ENCODE data around the gene FPR2.
"Not testable (repeated sequence)": the region's sequence is repeated elsewhere in the genome, so short reads cannot be mapped to it uniquely, and the experiment has no call there.

The FPR2 gene

GRCh38 chr19:51784922-51785690 lies 24.1 kb downstream of the FPR2 start:
- DNase-seq = no peak

- no peak for DNase-seq
Observed at GRCh38 chr19:51786646-51787494, 25.9 kb downstream of the FPR2 start.

- DNase-seq = no peak
Observed at GRCh38 chr19:51788029-51788428, 27.0 kb downstream of the FPR2 start.

- DNase-seq = no peak
Observed at GRCh38 chr19:51789061-51789795, 28.2 kb downstream of the FPR2 start.

GRCh38 chr19:51792932-51793331 lies 32.0 kb downstream of the FPR2 start:
- DNase-seq = no peak

- DNase-seq = no peak
Observed at GRCh38 chr19:51793994-51794393, 33.0 kb downstream of the FPR2 start.

GRCh38 chr19:51794885-51795490 lies 34.0 kb downstream of the FPR2 start, which contains the start of gene FPR3:
TSS of gene FPR3 (plus strand) at chr19:51795157. CDS start at chr19:51823749, 28,592 bp downstream.
- DNase-seq = no peak

- DNase-seq = no peak
Observed at GRCh38 chr19:51796195-51796679, 35.3 kb downstream of the FPR2 start.

GRCh38 chr19:51797480-51797879 lies 36.5 kb downstream of the FPR2 start:
- DNase-seq = no peak

GRCh38 chr19:51798062-51798461 lies 37.1 kb downstream of the FPR2 start:
- DNase-seq = no peak

- no peak for DNase-seq
Observed at GRCh38 chr19:51799034-51799773, 38.2 kb downstream of the FPR2 start.

GRCh38 chr19:51799774-51800472 lies 38.9 kb downstream of the FPR2 start:
- DNase-seq = no peak

- DNase-seq = no peak
Observed at GRCh38 chr19:51800473-51801244, 39.7 kb downstream of the FPR2 start.

GRCh38 chr19:51802775-51803174 lies 41.8 kb downstream of the FPR2 start:
- DNase-seq = no peak

GRCh38 chr19:51803519-51803918 lies 42.5 kb downstream of the FPR2 start:
- DNase-seq = no peak

GRCh38 chr19:51803967-51804366 lies 43.0 kb downstream of the FPR2 start:
- no peak for DNase-seq

- not testable (repeated sequence) for DNase-seq
Observed at GRCh38 chr19:51804789-51805188, 43.8 kb downstream of the FPR2 start.

GRCh38 chr19:51805396-51805795 lies 44.4 kb downstream of the FPR2 start:
- not testable (repeated sequence) for DNase-seq

- DNase-seq = not testable (repeated sequence)
Observed at GRCh38 chr19:51806571-51806970, 45.6 kb downstream of the FPR2 start.

GRCh38 chr19:51807111-51807701 lies 46.2 kb downstream of the FPR2 start:
- DNase-seq = no peak

All from NCI-H1048 (cell line).